ENCODE data around the gene RNF220. TPM values are rescaled to one million over a fixed set of nuclear protein-coding genes. Genes with fewer than 3 reads are reported as not detected.

The RNF220 gene
- total and polyA plus RNA-seq, 9 of the 15 experiments (the other 6 are each of a cell fraction or from before 2014, with no cell fraction given), result 5.1 to 117 (median 66.9) TPM

GRCh38 chr1:44547361-44547760, 142.3 kb downstream of the RNF220 start:
- WGBS (ENCODE audit: insufficient coverage, low coverage, missing lambda C conversion rate), result 24% methylated on average over 6 of the region's 6 CpGs
- TF ChIP-seq SRSF7 (optimal IDR thresholded peaks at IDR 0.05; ENCODE audit: low read depth, low read length) (no peak), RB1 (IDR thresholded peaks at IDR 0.05; ENCODE audit: low read depth) (no peak), NBN (IDR thresholded peaks at IDR 0.05; ENCODE audit: low read depth) (no peak), TCF7L2 (IDR thresholded peaks at IDR 0.05; ENCODE audit: low read depth, low read length) (no peak)
- TF ChIP-seq, protein P1, sequence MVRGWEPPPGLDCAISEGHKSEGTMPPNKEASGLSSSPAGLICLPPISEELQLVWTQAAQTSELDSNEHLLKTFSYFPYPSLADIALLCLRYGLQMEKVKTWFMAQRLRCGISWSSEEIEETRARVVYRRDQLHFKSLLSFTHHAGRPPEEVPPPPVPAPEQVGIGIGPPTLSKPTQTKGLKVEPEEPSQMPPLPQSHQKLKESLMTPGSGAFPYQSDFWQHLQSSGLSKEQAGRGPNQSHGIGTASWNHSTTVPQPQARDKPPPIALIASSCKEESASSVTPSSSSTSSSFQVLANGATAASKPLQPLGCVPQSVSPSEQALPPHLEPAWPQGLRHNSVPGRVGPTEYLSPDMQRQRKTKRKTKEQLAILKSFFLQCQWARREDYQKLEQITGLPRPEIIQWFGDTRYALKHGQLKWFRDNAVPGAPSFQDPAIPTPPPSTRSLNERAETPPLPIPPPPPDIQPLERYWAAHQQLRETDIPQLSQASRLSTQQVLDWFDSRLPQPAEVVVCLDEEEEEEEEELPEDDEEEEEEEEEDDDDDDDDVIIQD (CRISPR knock-in tag; IDR thresholded peaks at IDR 0.05), result no peak
- TF ChIP-seq, protein P2, sequence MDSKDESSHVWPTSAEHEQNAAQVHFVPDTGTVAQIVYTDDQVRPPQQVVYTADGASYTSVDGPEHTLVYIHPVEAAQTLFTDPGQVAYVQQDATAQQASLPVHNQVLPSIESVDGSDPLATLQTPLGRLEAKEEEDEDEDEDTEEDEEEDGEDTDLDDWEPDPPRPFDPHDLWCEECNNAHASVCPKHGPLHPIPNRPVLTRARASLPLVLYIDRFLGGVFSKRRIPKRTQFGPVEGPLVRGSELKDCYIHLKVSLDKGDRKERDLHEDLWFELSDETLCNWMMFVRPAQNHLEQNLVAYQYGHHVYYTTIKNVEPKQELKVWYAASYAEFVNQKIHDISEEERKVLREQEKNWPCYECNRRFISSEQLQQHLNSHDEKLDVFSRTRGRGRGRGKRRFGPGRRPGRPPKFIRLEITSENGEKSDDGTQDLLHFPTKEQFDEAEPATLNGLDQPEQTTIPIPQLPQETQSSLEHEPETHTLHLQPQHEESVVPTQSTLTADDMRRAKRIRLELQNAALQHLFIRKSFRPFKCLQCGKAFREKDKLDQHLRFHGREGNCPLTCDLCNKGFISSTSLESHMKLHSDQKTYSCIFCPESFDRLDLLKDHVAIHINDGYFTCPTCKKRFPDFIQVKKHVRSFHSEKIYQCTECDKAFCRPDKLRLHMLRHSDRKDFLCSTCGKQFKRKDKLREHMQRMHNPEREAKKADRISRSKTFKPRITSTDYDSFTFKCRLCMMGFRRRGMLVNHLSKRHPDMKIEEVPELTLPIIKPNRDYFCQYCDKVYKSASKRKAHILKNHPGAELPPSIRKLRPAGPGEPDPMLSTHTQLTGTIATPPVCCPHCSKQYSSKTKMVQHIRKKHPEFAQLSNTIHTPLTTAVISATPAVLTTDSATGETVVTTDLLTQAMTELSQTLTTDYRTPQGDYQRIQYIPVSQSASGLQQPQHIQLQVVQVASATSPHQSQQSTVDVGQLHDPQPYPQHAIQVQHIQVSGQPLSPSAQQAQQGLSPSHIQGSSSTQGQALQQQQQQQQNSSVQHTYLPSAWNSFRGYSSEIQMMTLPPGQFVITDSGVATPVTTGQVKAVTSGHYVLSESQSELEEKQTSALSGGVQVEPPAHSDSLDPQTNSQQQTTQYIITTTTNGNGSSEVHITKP (IDR thresholded peaks at IDR 0.05; ENCODE audit: partially characterized antibody), result no peak
- POLR2A ChIA-PET, result interaction anchor here (0.9 to 2.1 kb wide), 3 partner anchors 9 to 15 kb away, joined by 4 to 7 read pairs (median 6); no protein-coding TSS in a partner anchor

More at GRCh38 chr1:44547361-44547760, 142.3 kb downstream of the RNF220 start:
- ATAC-seq, result no peak
- intact Hi-C loops (cut with micrococcal nuclease) (loop anchor here (5.0 kb wide), 1 partner anchor 50 kb away; no protein-coding TSS in a partner anchor), in situ Hi-C loops (cut with MboI) (no loop called here)
- no peaks in the 10 kb centered on the region for H3K9me3 ChIP-seq (replicated peaks; ENCODE audit: control insufficient read depth, insufficient read depth, low read depth, low read length)
- H4K20me1 ChIP-seq (replicated peaks; ENCODE audit: control insufficient read depth, insufficient read depth, low read length), result 0 out of 2 replicates have a peak, but pooled peaks cover 10% of the 10 kb centered on the region
- H3K9me1 ChIP-seq (ENCODE audit: control insufficient read depth, insufficient read depth, low read length), result no peaks in the 10 kb centered on the region
- no peaks in the 10 kb centered on the region for H3K79me2 ChIP-seq (ENCODE audit: control insufficient read depth, insufficient read depth, low read length)
- peaks cover 0 to 6% of the 10 kb centered on the region in 2 experiments; a peak in 1 of 5 replicates for H3K4me1 ChIP-seq (replicated peaks in 1 of 2; ENCODE audit: control insufficient read depth in 2 of 2, insufficient read depth in 2 of 2, low read length in 2 of 2)
- peaks cover 58 to 78% of the 10 kb centered on the region in 2 experiments for H3K27me3 ChIP-seq (ENCODE audit: control insufficient read depth in 2 of 2, insufficient read depth in 2 of 2, low read length in 2 of 2)
- no peak overlapping the region for H3K4me2 ChIP-seq (ENCODE audit: insufficient read depth, low read length)
- CTCF ChIA-PET (ENCODE audit: low intra/inter-chr PET ratio), result interaction anchor here (1.4 kb wide), 1 partner anchor 170 kb away, joined by 5 read pairs; no protein-coding TSS in a partner anchor
- no peak overlapping the region for H3K9ac ChIP-seq (ENCODE audit: insufficient read depth in 1 of 2, low read depth in 2 of 2, low read length in 2 of 2)
- no peak for DNase-seq (ENCODE audit: extremely low read depth in 1 of 4, low spot score in 3 of 4)
- FAIRE-seq, result no peak
- H3K27ac ChIP-seq (ENCODE audit: extremely low read depth, low read depth, low read length), result no peak overlapping the region
- H3K4me3 ChIP-seq, result no peak overlapping the region
- BruUV-seq (replicated peaks), result no TSS peak
- H2AFZ ChIP-seq (ENCODE audit: low read depth, low read length), result no peak overlapping the region
- H3K36me3 ChIP-seq (ENCODE audit: control insufficient read depth, insufficient read depth, low read length), result no peaks in the 10 kb centered on the region

Measured in K562 (cell line).